NCI-H524 (cell line): ENCODE results near the gene EOGT.

ENCODE experiments used
- DNase-seq, 2 experiments: peaks; one replicate each; lab custom pipeline; 2025; lab: John Stamatoyannopoulos, UW

The EOGT gene

DNA sequence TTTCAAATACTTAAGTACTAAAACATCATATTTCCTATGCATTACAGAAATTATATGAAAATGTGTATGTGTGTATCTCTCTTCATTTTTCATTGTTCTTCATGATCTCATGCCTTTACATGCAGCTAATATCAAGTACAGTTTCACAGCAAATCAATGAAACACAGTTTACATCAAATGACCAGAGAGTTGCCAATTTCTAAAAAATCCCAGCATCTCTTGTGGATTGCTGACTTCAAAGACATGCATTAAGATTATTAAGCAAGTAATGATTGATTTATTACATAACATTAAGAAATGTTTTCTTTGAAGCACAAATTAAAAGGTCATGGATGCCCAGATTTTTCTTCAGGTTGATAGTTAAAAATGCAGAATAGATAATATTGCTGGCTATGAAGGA is 50.1 kb downstream of the EOGT start:
- no peak for DNase-seq

DNA sequence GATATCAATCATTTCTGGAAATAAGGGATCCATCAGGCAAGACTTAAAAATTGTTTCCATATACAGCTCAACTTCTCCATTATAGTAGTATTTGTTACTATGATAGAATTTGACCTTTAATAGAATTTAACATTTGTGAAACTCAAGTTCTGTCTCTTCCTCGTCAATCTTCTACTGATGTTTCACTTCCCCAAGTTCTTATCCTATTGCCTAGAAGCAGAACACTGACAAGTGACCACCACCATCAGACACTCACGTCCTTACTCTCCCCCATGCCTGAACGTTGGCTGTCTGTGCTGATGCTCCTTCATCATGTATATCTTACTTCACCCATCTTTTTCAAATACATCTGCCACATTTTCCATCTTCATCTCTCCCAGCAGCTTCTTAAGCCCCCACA is 54.6 kb downstream of the EOGT start:
- no peak for DNase-seq

DNA sequence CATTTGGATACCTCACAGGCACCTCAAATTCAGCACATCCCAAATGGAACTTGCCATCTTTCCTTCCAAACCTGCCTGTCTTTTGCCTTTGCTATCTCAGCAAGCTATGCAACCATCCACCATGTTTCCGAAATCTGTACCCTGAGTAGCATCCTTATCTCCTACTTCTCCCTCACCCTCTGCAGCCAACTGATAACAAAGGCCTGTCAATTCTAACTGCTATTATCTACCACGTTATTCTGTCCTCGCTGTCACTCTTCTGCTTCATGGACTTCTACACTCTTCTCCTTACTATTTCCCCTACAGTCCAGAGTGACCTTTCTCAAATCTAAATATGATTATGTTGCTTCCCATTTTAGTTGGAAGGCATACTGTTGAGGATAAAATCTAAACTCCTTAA is 55.6 kb downstream of the EOGT start:
- no peak for DNase-seq

DNA sequence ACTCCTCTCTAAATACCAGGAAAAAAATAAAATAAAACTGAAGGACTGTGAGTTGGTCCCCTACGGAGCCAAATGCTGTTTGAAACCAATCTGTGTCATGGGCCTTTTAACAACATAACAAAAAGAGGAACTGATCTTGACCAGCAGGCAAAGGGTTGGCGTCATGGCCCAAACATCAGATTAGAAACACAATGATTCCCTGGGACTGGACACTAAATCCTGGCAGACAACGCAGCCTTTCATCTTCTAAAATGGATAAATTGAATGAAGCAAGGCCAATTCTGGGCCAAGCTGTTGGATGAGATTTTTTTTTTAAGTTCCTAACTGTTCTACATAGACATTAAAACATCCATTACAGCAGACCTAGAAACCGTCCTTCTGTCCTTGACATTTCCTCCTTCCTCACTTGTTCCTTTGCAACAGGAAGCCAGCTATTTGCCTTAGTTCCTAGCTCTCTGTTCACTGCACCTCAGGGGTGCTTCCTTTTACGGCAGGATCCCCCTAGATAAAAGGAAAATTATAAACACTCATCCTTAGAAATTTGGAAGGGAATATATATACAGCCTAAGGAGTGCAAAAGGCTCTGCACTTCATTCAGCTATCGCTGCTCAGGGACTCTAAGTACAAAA is 59.6 kb downstream of the EOGT start:
- no peak for DNase-seq

DNA sequence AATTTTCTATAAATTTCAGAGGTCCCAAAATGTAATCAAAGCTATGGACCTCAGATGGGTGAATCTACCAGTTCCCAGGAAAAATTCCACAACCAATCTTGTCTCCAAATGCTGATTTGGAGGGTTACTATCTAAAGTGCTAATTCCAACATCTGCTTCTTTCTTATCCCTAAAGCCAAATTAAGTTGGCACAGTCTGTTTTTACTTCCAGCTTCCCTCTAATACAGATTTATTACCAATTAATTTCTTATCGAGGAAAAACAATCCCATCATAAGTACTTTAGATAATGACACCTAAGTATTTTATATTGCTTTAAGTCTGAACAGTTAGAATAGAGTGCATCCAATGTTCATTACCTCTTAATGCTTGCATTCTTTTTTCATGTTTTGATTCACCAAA is 68.3 kb downstream of the EOGT start:
- peak; percentile 67 to 80 for DNase-seq

DNA sequence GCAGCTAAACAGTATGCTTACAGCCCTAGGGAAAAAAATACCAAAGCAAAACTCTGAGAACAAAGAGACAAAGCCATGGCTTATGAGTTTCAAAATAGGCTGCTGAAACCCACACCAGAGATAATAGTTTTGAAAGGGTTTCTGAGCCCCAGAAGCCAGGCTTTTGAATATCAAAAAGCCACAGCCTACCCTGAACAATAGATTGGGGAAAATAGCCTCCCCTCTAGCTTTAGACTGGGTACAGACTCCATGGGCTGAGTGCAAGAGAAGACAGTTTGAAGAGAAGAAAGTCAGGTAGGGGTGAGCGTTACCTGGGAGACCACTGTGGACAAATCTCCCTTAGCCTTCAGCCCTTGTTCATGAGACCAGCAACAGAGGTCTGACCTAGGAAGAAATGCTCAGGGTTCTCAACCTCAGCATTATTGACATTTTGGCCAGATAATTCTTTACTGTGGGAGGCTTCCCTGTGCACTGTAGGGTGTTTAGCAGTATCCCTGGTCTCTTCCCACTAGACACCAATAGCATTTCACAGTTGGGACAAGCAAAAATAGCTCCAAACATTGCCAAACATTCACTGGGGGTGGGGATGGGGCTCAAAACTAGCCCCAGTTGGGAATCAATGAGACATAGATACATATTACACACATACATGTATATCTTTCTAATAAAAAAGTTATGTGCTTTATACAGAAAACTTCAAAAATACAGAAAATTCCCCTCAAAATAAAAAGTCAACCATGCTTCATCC is 69.6 kb downstream of the EOGT start:
- no peak for DNase-seq

DNA sequence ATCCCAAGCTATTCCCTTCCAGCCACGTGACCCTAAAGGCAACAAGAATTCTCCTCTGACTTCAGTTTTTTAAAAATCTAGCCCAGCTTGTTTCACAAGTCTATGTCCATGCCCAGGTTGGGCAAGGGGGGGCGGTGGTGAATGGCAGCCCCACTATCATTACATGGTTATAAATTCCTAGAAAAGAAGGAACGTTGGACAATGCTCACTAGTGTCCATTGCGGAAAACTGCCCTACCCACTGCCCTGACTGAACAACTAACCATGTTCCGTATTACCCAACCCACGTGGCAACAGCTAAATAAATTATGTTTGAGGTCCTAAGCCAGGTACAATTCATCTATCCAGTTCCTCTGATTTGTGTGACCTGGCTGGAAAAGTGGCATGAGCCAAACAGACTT is 72.4 kb downstream of the EOGT start:
- no peak for DNase-seq

DNA sequence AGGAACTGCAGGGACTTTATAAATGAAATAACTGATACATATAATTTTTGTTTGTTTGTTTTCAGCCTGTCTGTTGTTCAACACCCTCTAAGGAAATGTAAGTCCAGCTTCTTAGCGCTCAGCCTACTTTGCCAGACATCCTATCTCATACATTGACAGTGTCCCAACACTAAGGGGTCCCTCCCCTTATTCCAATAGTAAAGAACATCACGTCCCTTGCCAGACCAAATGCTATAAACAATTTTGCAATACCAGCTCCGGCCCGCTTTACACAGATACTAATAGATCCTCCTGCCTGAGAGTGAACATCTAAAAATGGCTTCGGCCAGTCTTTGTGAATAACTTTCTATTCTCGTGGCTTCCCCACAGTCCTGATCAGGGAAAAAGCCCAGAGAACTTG is 76.6 kb downstream of the EOGT start:
- DNase-seq = no peak

DNA sequence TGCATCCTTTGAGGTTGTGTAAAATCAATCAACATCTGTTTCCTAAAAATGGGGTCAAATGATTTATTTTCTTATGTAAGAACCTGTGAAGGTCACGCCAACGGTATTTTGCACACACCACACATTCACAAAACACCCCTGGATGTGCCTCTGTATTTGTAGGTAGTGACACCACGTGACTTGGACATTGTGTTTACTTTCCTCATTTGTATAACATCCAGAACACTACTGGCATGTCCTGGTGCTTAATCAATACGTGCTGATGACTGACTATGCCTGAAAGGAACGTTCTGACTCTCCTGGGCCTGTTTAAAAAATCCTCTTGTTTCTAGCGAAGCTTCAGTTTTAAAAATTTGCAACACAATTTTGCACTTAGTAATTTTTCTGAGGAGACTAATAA is 77.7 kb downstream of the EOGT start:
- DNase-seq = no peak

DNA sequence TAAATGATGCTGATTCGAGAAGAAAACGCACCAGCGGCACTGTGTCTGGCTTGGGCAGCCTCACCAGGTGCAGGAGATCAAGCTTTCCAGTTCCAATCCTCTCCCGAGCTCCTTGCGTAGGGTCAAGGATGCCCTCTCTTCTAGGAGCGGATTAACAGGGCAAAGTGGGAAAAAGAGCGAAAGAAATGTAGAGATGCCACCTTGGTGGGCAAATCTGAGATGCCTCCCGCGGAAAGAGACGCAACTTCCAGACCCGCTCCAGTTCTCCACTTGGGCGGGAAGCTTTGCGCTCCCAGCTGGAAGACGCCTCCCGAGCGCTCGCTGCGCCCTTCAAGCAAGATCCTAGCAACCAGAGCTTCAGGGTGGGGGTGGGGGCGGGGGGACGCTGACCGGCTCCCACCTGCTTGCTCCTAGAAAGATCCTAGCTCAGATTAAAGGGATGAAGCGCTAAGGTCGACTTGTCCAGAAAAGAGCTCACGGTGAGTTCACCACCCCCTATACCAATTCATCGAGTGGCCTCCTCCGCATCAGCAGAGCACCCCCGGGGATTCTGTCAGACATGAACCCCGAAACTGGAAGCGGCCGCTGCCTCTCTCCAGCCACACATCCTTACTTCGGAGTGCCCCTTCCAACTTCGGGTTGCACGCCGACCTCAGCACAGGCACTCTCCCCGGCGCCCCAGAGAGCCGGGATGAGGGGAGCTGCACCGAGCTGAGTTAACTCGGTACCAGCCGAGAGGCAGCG is 81.9 kb downstream of the EOGT start:
- peak; percentile 4 to 38 for DNase-seq
